ENCODE data around the gene NUAK2.

Gene NUAK2

DNA sequence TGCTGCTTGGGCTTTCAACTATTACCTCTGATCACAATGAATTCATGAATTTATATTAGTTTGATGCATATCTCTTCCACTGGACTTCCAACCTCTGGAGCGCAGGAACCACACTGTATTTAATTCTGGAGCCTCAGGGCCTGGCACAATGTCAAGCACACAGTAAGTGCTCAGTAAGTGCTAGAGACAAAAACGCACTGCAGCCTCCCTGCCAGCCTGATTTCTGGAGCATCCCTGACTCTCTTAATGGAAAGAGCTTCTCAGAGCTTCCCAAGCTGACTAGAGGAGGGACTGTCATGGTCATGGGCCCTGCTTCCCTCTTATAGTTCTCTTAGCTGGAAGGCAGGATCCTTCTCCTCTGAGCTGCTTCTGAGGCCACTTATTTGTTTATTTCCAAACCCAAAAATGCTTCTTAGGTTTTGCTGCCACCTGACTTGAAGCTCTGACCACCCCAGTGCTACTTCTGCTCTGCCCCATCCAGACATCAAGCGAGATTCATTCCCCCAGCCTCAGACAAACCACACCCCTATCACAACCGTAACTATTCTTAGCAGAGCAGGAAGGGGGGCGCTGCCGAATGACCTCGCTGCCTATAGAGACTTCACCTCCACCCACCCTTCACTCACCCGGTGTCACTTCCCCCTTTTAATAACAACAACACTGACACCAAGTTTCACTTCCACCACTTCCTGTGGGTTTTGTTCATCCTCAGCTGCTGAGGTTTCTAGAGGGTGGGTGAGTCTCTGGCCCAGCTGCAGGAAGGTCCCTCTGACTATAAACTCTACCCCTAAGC lies 33.6 kb downstream of the NUAK2 start:
- Histone ChIP-seq H3K36me3 (ENCODE audit: control insufficient read depth, insufficient read depth, low read length) (no peaks in the 10 kb centered on the region), H3K4me3 (replicated peaks; ENCODE audit: low read depth, low read length) (no peak overlapping the region), H3K27me3 (replicated peaks; ENCODE audit: control insufficient read depth, insufficient read depth, low read length) (no peaks in the 10 kb centered on the region)
- TF ChIP-seq, protein P1, sequence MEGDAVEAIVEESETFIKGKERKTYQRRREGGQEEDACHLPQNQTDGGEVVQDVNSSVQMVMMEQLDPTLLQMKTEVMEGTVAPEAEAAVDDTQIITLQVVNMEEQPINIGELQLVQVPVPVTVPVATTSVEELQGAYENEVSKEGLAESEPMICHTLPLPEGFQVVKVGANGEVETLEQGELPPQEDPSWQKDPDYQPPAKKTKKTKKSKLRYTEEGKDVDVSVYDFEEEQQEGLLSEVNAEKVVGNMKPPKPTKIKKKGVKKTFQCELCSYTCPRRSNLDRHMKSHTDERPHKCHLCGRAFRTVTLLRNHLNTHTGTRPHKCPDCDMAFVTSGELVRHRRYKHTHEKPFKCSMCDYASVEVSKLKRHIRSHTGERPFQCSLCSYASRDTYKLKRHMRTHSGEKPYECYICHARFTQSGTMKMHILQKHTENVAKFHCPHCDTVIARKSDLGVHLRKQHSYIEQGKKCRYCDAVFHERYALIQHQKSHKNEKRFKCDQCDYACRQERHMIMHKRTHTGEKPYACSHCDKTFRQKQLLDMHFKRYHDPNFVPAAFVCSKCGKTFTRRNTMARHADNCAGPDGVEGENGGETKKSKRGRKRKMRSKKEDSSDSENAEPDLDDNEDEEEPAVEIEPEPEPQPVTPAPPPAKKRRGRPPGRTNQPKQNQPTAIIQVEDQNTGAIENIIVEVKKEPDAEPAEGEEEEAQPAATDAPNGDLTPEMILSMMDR (IDR thresholded peaks at IDR 0.05; ENCODE audit: insufficient read depth, low read length, poor library complexity, severe bottlenecking): no peak
- DNase-seq (ENCODE audit: extremely low read depth, insufficient read length): peak; percentile 90

DNA sequence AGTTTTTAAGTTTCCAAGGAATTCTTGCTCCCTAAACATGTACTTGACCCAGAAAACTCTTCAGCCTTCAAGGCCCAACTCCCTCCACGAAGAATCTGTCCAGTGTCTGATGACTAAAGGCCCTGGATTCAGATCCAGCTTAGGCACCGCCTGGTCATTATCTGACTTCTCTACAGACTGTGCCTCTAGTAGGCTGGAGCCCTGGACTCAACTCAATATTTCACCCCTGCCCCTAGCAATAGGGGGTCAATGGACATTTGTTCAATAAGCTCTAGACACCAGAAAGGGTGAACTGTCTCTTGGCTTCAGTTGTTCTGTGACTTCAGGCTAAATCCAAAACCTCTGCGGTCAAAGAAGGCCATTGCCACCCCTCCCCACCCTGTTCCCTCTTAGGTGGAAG lies 34.5 kb downstream of the NUAK2 start:
- TF ChIP-seq, protein P1 (IDR thresholded peaks at IDR 0.05; ENCODE audit: insufficient read depth, low read length, poor library complexity, severe bottlenecking): no peak
- Histone ChIP-seq H3K27me3 (replicated peaks; ENCODE audit: control insufficient read depth, insufficient read depth, low read length) (no peaks in the 10 kb centered on the region), H3K36me3 (ENCODE audit: control insufficient read depth, insufficient read depth, low read length) (no peaks in the 10 kb centered on the region), H3K4me3 (replicated peaks; ENCODE audit: low read depth, low read length) (no peak overlapping the region)
- DNase-seq (ENCODE audit: extremely low read depth, insufficient read length): no peak

DNA sequence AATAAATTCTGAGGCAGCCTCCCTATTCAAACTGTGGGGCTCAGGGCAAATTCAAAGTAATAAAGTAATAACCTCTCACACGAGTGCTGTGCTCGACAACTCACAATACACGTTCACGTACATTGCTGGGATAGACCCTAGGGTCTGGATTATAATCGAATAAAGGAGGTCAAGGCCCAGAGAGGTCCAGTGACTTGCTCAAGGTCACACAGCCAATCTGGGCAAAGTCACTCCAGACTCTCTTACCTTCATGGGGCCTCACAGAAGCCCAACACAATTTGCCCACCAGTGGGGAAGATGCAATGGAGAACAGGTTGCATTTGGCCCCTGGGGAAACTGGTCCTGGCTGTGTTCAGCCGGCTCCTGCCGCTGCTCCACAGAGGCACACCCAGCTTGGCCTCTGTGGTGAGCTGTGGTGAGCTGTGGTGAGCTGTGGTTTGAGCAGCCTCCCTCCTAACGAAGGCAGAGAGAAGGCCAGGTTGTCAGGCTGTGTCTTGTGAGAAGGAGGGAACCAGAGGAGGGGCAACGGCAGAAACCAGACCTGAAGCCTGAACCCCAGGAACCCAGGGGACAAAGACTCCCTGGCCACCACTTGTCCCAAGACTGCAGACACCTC lies 35.1 kb downstream of the NUAK2 start:
- Histone ChIP-seq H3K36me3 (ENCODE audit: control insufficient read depth, insufficient read depth, low read length) (no peaks in the 10 kb centered on the region), H3K27me3 (replicated peaks; ENCODE audit: control insufficient read depth, insufficient read depth, low read length) (no peaks in the 10 kb centered on the region), H3K4me3 (replicated peaks; ENCODE audit: low read depth, low read length) (no peak overlapping the region)
- TF ChIP-seq, protein P1 (IDR thresholded peaks at IDR 0.05; ENCODE audit: insufficient read depth, low read length, poor library complexity, severe bottlenecking): no peak
- peak; percentile 84 for DNase-seq (ENCODE audit: extremely low read depth, insufficient read length)

DNA sequence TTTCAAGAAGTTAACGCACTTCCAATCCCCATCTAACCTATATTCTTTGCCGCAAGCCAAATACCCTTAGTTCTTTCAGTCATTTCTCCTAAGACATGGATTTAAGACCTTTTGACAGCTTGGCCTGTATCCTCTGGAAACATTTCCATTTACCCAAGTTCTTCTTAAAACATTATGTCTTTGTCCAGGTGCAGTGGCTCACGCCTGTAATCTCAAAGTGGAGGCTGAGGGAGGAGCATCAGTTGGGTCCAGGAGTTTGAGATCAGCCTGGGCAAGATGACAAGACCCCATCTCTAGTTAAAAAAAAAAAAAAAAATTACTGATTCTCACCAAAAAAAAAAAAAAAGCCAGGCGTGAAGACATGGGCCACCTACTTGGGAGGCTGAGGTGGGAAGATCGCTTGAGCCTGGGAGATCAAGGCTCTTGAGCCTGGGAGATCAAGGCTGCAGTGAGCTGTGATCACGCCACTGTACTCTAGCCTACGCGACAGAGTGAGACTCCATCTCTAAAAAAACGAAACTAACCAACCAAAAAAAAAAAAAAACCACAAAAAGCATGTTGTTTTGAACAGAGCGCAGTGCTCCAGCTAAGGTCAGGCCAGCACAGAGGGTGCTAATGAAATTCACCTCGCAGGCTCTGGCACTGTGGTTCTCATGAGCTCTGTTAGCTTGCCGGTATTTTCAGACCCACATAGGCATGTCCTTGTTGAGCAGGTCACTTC lies 36.0 kb downstream of the NUAK2 start:
- H3K27me3 ChIP-seq (replicated peaks; ENCODE audit: control insufficient read depth, insufficient read depth, low read length): no peaks in the 10 kb centered on the region
- DNase-seq (ENCODE audit: extremely low read depth, insufficient read length): peak; percentile 67
- no peak overlapping the region; the same call in 1 of the 2 replicates for H3K4me3 ChIP-seq (replicated peaks; ENCODE audit: low read depth, low read length)
- H3K36me3 ChIP-seq (ENCODE audit: control insufficient read depth, insufficient read depth, low read length): no peaks in the 10 kb centered on the region
- TF ChIP-seq, protein P1 (IDR thresholded peaks at IDR 0.05; ENCODE audit: insufficient read depth, low read length, poor library complexity, severe bottlenecking): no peak

DNA sequence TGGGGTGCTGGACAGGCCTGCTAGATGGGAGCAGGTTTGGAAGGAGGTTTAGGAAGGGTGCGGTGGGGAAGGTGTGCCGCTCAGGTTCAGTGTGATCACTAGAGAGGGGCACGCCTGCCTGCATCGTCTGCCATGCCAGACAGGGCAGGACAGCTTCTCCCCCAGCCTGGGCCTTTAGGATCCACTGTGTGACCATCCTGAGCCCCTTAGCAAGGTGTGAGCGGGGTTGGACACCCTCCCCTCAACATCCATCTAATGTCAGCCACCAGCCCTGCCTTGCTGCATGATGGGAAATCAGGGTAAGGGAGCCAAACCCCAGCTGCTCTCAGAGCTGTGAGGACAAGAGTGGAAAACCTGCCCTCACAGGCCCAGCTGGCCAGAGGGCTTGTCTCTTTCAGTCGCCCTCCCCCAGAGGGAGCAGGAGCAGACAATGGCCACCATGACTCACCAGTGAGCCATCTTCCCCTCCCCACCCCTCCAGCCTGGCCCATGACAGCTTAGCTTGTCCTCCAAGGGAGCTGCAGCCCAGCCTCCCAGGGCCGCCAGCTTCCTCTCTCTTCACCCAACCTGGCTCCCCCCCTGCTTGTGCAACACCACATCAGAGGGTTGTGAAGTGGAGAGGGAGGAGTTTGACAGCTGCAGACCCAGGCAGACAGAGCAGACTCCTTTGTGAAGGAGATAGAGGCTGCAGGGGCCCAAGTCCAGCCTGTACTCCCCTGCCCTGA lies 37.0 kb downstream of the NUAK2 start:
- H3K4me3 ChIP-seq (replicated peaks; ENCODE audit: low read depth, low read length): no peak overlapping the region
- peak; percentile 74 for DNase-seq (ENCODE audit: extremely low read depth, insufficient read length)

More for the DNA sequence above, 37.0 kb downstream of the NUAK2 start:
- Histone ChIP-seq H3K36me3 (ENCODE audit: control insufficient read depth, insufficient read depth, low read length) (no peaks in the 10 kb centered on the region), H3K27me3 (replicated peaks; ENCODE audit: control insufficient read depth, insufficient read depth, low read length) (no peaks in the 10 kb centered on the region; the same call in 1 of the 2 replicates)
- TF ChIP-seq, protein P1 (IDR thresholded peaks at IDR 0.05; ENCODE audit: insufficient read depth, low read length, poor library complexity, severe bottlenecking): no peak
